Stimulated activated CD8-positive, alpha-beta memory T cell treated with anti-CD3 and anti-CD28 coated beads, Interleukin-12 subunit alpha, Interleukin-12 subunit beta, amount 100 ng/mL, for 1 hour (primary cell): Measurements from ENCODE around the gene TBC1D16.
"Not testable (repeated sequence)": the region's sequence is repeated elsewhere in the genome, so short reads cannot be mapped to it uniquely, and the experiment has no call there.

Experiments
- DNase-seq: peaks from one replicate; pipeline ENCODE4 v3.0.0-alpha.2; 2020; ENCODE audit warnings: low read depth

TBC1D16 gene

GRCh38 chr17:80051681-80052080 lies 16.0 kb upstream of the TBC1D16 start:
- no peak for DNase-seq

- DNase-seq, result no peak
Observed at GRCh38 chr17:80050706-80051105, 15.0 kb upstream of the TBC1D16 start.

- no peak for DNase-seq
Observed at GRCh38 chr17:80049986-80050385, 14.3 kb upstream of the TBC1D16 start.

GRCh38 chr17:80047176-80047575 lies 11.5 kb upstream of the TBC1D16 start:
- no peak for DNase-seq

- not testable (repeated sequence) for DNase-seq
Observed at GRCh38 chr17:80046709-80047108, 11.0 kb upstream of the TBC1D16 start.

GRCh38 chr17:80045703-80046102 lies 10.0 kb upstream of the TBC1D16 start:
- no peak for DNase-seq

- DNase-seq, result no peak
Observed at GRCh38 chr17:80043963-80044362, 8.3 kb upstream of the TBC1D16 start.

GRCh38 chr17:80036715-80037477 lies 1.2 kb upstream of the TBC1D16 start:
- no peak for DNase-seq

GRCh38 chr17:80035937-80036714 lies 454 bp upstream of the TBC1D16 start, which contains the start of gene CCDC40:
Gene CCDC40, plus strand, starts transcription at chr17:80036642. Its CDS starts 21 bp downstream, at chr17:80036663.
- peak; percentile 55 for DNase-seq

- peak; percentile 19 for DNase-seq
Observed at GRCh38 chr17:80034791-80035686, 633 bp downstream of the TBC1D16 start.

- no peak for DNase-seq
Observed at GRCh38 chr17:80033840-80034239, 1.8 kb downstream of the TBC1D16 start.

GRCh38 chr17:80032614-80033171 lies 3.0 kb downstream of the TBC1D16 start:
- DNase-seq, result no peak

GRCh38 chr17:80031691-80032430 lies 3.8 kb downstream of the TBC1D16 start:
- DNase-seq, result no peak

- DNase-seq, result no peak
Observed at GRCh38 chr17:80030730-80031410, 4.8 kb downstream of the TBC1D16 start.

GRCh38 chr17:80029258-80029974 lies 6.3 kb downstream of the TBC1D16 start:
- no peak for DNase-seq

- no peak for DNase-seq
Observed at GRCh38 chr17:80028030-80028429, 7.6 kb downstream of the TBC1D16 start.

- no peak for DNase-seq
Observed at GRCh38 chr17:80027043-80027435, 8.6 kb downstream of the TBC1D16 start.

- no peak for DNase-seq
Observed at GRCh38 chr17:80026359-80027042, 9.2 kb downstream of the TBC1D16 start.

GRCh38 chr17:80025796-80026195 lies 9.9 kb downstream of the TBC1D16 start:
- DNase-seq, result no peak
